Uterus (tissue), 4 donors: Measurements from ENCODE around the gene UGP2. TPM values are rescaled to one million over a fixed set of nuclear protein-coding genes. Genes with fewer than 3 reads are reported as not detected.

ENCODE experiments used
- DNase-seq, 2 donors: peaks; one replicate each; pipeline ENCODE4 v3.0.0-alpha.2; 2019 to 2020
- H3K27ac ChIP-seq, 2 donors: fragments of 200-600 bp; sonication (generic); 1 replicate in 1 of 2; 2 replicates in 1 of 2; pipeline ENCODE4 v1.5.1; 2016 to 2018
- H3K27me3 ChIP-seq, 2 donors: fragments of 200-600 bp; sonication (generic); one replicate each; pipeline ENCODE4 v1.5.1; 2018 to 2019; ENCODE audit warnings: control low read depth in 1 of 2
- H3K36me3 ChIP-seq, 2 donors: fragments of 200-600 bp; sonication (generic); one replicate each; pipeline ENCODE4 v1.5.1; 2019; ENCODE audit warnings: control low read depth in 1 of 2
- H3K4me1 ChIP-seq, 2 donors: fragments of 200-600 bp; sonication (generic); one replicate each; pipeline ENCODE4 v1.5.1; 2018 to 2019; ENCODE audit warnings: control low read depth in 1 of 2
- H3K4me3 ChIP-seq, 2 donors: fragments of 200-600 bp; sonication (generic); 1 replicate in 1 of 2; 2 replicates in 1 of 2; pipeline ENCODE4 v1.5.1; 2018 to 2019; ENCODE audit warnings: mild to moderate bottlenecking in 1 of 2
- H3K9me3 ChIP-seq, 2 donors: fragments of 200-600 bp; sonication (generic); one replicate each; pipeline ENCODE4 v1.5.1; 2019; ENCODE audit warnings: control low read depth in 1 of 2
- CTCF ChIP-seq, 4 experiments: fragments of 200-600 bp in 2 of 4; fragments of 450-650 bp in 2 of 4; sonication (generic) in 2 of 4; IDR thresholded peaks; one replicate each; pipeline ENCODE4 v1.5.1; 2016 to 2019; ENCODE audit warnings: antibody characterized with exemption in 4 of 4, mild to moderate bottlenecking in 2 of 4, moderate library complexity in 1 of 4
- POLR2A ChIP-seq, 2 donors: fragments of 450-650 bp; IDR thresholded peaks; one replicate each; pipeline ENCODE4 v1.6.1; 2016; ENCODE audit warnings: antibody characterized with exemption in 2 of 2, mild to moderate bottlenecking in 1 of 2, moderate library complexity in 1 of 2
- intact Hi-C: fragments of 100-400 bp; cut with DNase I; formaldehyde crosslinking; loops from one replicate; pipeline ENCODE4 v1.15.1; 2023; ENCODE audit warnings: low total_unique reads
- total RNA-seq, 4 donors: library from RNA; depleted of rRNA in 3 of 4; stranded (reverse); fragments of >200 nt in 3 of 4; gene quantifications; one replicate each; pipeline versions ENCODE4 v1.1.0 to v1.2.4, GENCODE V29; 2014 to 2023
- donor health status: DM: yes; HTN: yes; CAD: no.

UGP2 gene
- total RNA-seq, 4 donors from 2014 or later = 90.7 to 181 (median 106) TPM

GRCh38 chr2:63818271-63818670, 23.4 kb upstream of the UGP2 start:
- H3K27me3 ChIP-seq = no peaks in the 10 kb centered on the region
- H3K27ac ChIP-seq = no peak overlapping the region
- no peaks in the 10 kb centered on the region for H3K9me3 ChIP-seq
- no peak overlapping the region for H3K4me3 ChIP-seq
- intact Hi-C loops = no loop called here
- no peak for DNase-seq
- H3K4me1 ChIP-seq = peaks cover 0 to 8% of the 10 kb centered on the region in 2 donors
- TF ChIP-seq POLR2A (IDR thresholded peaks at IDR 0.05) (no peak), CTCF (IDR thresholded peaks at IDR 0.05) (no peak)
- no peaks in the 10 kb centered on the region for H3K36me3 ChIP-seq

GRCh38 chr2:63819256-63819655, 22.4 kb upstream of the UGP2 start:
- H3K27me3 ChIP-seq = no peaks in the 10 kb centered on the region
- H3K9me3 ChIP-seq = no peaks in the 10 kb centered on the region
- TF ChIP-seq CTCF (IDR thresholded peaks at IDR 0.05) = no peak
- H3K27ac ChIP-seq = peak overlapping the region; percentile 63 to 73
- intact Hi-C loops = no loop called here
- no peaks in the 10 kb centered on the region for H3K36me3 ChIP-seq
- no peak overlapping the region for H3K4me3 ChIP-seq
- peaks cover 0 to 8% of the 10 kb centered on the region in 2 donors for H3K4me1 ChIP-seq
- no peak for DNase-seq

GRCh38 chr2:63819765-63820717, 21.7 kb upstream of the UGP2 start:
- no peak for TF ChIP-seq POLR2A (IDR thresholded peaks at IDR 0.05)
- TF ChIP-seq CTCF (IDR thresholded peaks at IDR 0.05) = no peak

GRCh38 chr2:63820969-63821368, 20.7 kb upstream of the UGP2 start:
- H3K4me1 ChIP-seq = peaks cover 0 to 8% of the 10 kb centered on the region in 2 donors
- H3K4me3 ChIP-seq = no peak overlapping the region
- H3K27ac ChIP-seq = no peak overlapping the region
- intact Hi-C loops = no loop called here
- no peaks in the 10 kb centered on the region for H3K9me3 ChIP-seq
- TF ChIP-seq POLR2A (IDR thresholded peaks at IDR 0.05) (no peak), CTCF (IDR thresholded peaks at IDR 0.05) (no peak)
- no peaks in the 10 kb centered on the region for H3K36me3 ChIP-seq
- DNase-seq = no peak
- H3K27me3 ChIP-seq = no peaks in the 10 kb centered on the region

More at GRCh38 chr2:63819765-63820717, 21.7 kb upstream of the UGP2 start:
- peak; percentile 63 to 70 for DNase-seq
- peak overlapping the region; percentile 63 to 73 for H3K27ac ChIP-seq
- no peak overlapping the region for H3K4me3 ChIP-seq
- no peaks in the 10 kb centered on the region for H3K27me3 ChIP-seq
- no peaks in the 10 kb centered on the region for H3K9me3 ChIP-seq
- H3K4me1 ChIP-seq = peaks cover 0 to 8% of the 10 kb centered on the region in 2 donors
- no peaks in the 10 kb centered on the region for H3K36me3 ChIP-seq
- intact Hi-C loops = no loop called here

- intact Hi-C loops = no loop called here
- no peak for DNase-seq
- H3K27ac ChIP-seq = no peak overlapping the region
These were observed 20.3 kb upstream of the UGP2 start for GRCh38 chr2:63821396-63821795.

More at GRCh38 chr2:63821396-63821795, 20.3 kb upstream of the UGP2 start:
- Histone ChIP-seq H3K36me3 (no peaks in the 10 kb centered on the region), H3K4me1 (peaks cover 0 to 8% of the 10 kb centered on the region in 2 donors), H3K9me3 (no peaks in the 10 kb centered on the region), H3K4me3 (no peak overlapping the region), H3K27me3 (no peaks in the 10 kb centered on the region)
- TF ChIP-seq CTCF (IDR thresholded peaks at IDR 0.05) = no peak
- TF ChIP-seq POLR2A (IDR thresholded peaks at IDR 0.05) = no peak
